GM12878 (cell line): Measurements from ENCODE around the gene KRTAP10-5. TPM values are rescaled to one million over a fixed set of nuclear protein-coding genes. Genes with fewer than 3 reads are reported as not detected.

Experiments
- ATAC-seq: fragments of 200-7000 bp; cut with Tn5 transposase; 3 replicates; pipeline ENCODE4 v1.9.1; 2020; ENCODE audit warnings: mild to moderate bottlenecking, moderate library complexity
- BruUV-seq: library from RNA; stranded (reverse); fragments of 400-500 nt; replicated peaks from 2 replicates; lab custom pipeline; 2021; lab: Mats Ljungman, UMichigan
- CTCF ChIA-PET: fragments of 300-600 bp; sonication (Branson Sonifier 250); formaldehyde crosslinking; extraction: SDS; loops from one replicate; lab custom pipeline; 2021; ENCODE audit warnings: inconsistent platforms; lab: Yijun Ruan, JAX
- POLR2A ChIA-PET: fragments of 350-600 bp; formaldehyde crosslinking; extraction: SDS; loops from one replicate; lab custom pipeline; 2021; ENCODE audit warnings: inconsistent platforms; lab: Charles Lee
- RAD21 ChIA-PET: fragments of 300-600 bp; sonication (Branson Sonifier 250); formaldehyde crosslinking; loops from one replicate; lab custom pipeline; 2023; ENCODE audit warnings: antibody characterized with exemption; ENCODE audit not compliant: unreplicated experiment; lab: Charles Lee
- SMC1A ChIA-PET: fragments of 300-600 bp; sonication (Branson Sonifier 250); formaldehyde crosslinking; loops from one replicate; lab custom pipeline; 2023; ENCODE audit not compliant: unreplicated experiment, uncharacterized antibody; lab: Charles Lee
- DNase-seq: peaks from one replicate; pipeline ENCODE4 v3.0.0-alpha.2; 2011; ENCODE audit warnings: low read depth, low spot score
- FAIRE-seq: peaks from 3 replicates; lab custom pipeline; 2011; peaks lifted over from hg19 to GRCh38; lab: Jason Lieb, UNC
- H2AFZ ChIP-seq: 2 replicates; pipeline ENCODE4 v1.6.0; 2011; ENCODE audit warnings: low read depth, low read length, control low read depth; ENCODE audit not compliant: control insufficient read depth
- H3K27ac ChIP-seq: 2 replicates; pipeline ENCODE4 v1.5.1; 2011; ENCODE audit warnings: control low read depth; ENCODE audit not compliant: control insufficient read depth, insufficient read depth
- H3K27me3 ChIP-seq, 2 experiments: replicated peaks in 1 of 2; 2 replicates each; pipeline versions ENCODE4 v1.6.0 to v1.6.1; 2011; ENCODE audit warnings: low read length in 1 of 2; ENCODE audit not compliant: control insufficient read depth in 2 of 2, insufficient read depth in 2 of 2
- H3K36me3 ChIP-seq, 2 experiments: 2 replicates each; pipeline ENCODE4 v1.5.1; 2011; ENCODE audit warnings: low read length in 1 of 2; ENCODE audit not compliant: control insufficient read depth in 2 of 2, insufficient read depth in 2 of 2
- H3K4me1 ChIP-seq: 2 replicates; pipeline ENCODE4 v1.6.1; 2011; ENCODE audit warnings: mild to moderate bottlenecking, low read length, moderate library complexity, mixed read lengths; ENCODE audit not compliant: control insufficient read depth, insufficient read depth
- H3K4me2 ChIP-seq: 2 replicates; pipeline ENCODE4 v1.6.0; 2011; ENCODE audit warnings: control low read depth; ENCODE audit not compliant: control insufficient read depth, insufficient read depth
- H3K4me3 ChIP-seq: fragments of 200-600 bp; sonication (generic); 2 replicates; pipeline ENCODE4 v1.5.1; 2016
- H3K79me2 ChIP-seq: 2 replicates; pipeline ENCODE4 v1.6.0; 2011; ENCODE audit warnings: low read length; ENCODE audit not compliant: control insufficient read depth, insufficient read depth
- H3K9ac ChIP-seq: 2 replicates; pipeline ENCODE4 v1.8.0; 2011; ENCODE audit warnings: low read length, control low read depth, mixed read lengths; ENCODE audit not compliant: control insufficient read depth, insufficient read depth
- H3K9me3 ChIP-seq: replicated peaks from 3 replicates; pipeline ENCODE4 v1.5.1; 2011; ENCODE audit warnings: mild to moderate bottlenecking, low read length; ENCODE audit not compliant: control insufficient read depth, insufficient read depth
- H4K20me1 ChIP-seq: 2 replicates; pipeline ENCODE4 v1.6.0; 2011; ENCODE audit not compliant: control insufficient read depth, insufficient read depth
- BMI1 ChIP-seq: fragments of 450-650 bp; IDR thresholded peaks from 2 replicates; pipeline ENCODE4 v1.6.1; 2016; ENCODE audit warnings: mild to moderate bottlenecking, moderate library complexity, borderline replicate concordance
- FOXM1 ChIP-seq: IDR thresholded peaks from 2 replicates; pipeline ENCODE4 v1.6.1; 2012; ENCODE audit warnings: low read depth, mild to moderate bottlenecking, inconsistent platforms, low read length, moderate library complexity
- KAT2A ChIP-seq: conservative IDR thresholded peaks from 2 replicates; pipeline ENCODE4 v1.6.1; 2011; ENCODE audit warnings: low read depth, low read length; ENCODE audit not compliant: control insufficient read depth
- NFXL1 ChIP-seq: fragments of 450-650 bp; IDR thresholded peaks from 2 replicates; pipeline ENCODE4 v1.6.1; 2017; ENCODE audit warnings: antibody characterized with exemption, mild to moderate bottlenecking, borderline replicate concordance
- NR2C1 ChIP-seq: fragments of 450-650 bp; IDR thresholded peaks from 2 replicates; pipeline ENCODE4 v1.6.1; 2017; ENCODE audit warnings: antibody characterized with exemption, mild to moderate bottlenecking, moderate library complexity
- NRF1 ChIP-seq: conservative IDR thresholded peaks from 2 replicates; pipeline ENCODE4 v1.6.1; 2011; ENCODE audit warnings: mild to moderate bottlenecking, low read depth, low read length, improper control_type of control experiment
- RCOR1 ChIP-seq: conservative IDR thresholded peaks from 2 replicates; pipeline ENCODE4 v1.6.1; 2012; ENCODE audit warnings: low read depth, low read length, improper control_type of control experiment
- STAT1 ChIP-seq: fragments of 450-650 bp; conservative IDR thresholded peaks from 2 replicates; pipeline ENCODE4 v1.6.1; 2014; ENCODE audit warnings: antibody characterized with exemption, mild to moderate bottlenecking
- TAF1 ChIP-seq: IDR thresholded peaks from 2 replicates; pipeline ENCODE4 v1.6.1; 2011; ENCODE audit warnings: mild to moderate bottlenecking, low read depth, low read length, borderline replicate concordance
- WGBS: methylation state at CpG from one replicate; pipeline ENCODE4 v1.1.6; 2016; ENCODE audit warnings: low lambda C conversion rate; ENCODE audit not compliant: insufficient replicate concordance, insufficient coverage; ENCODE audit errors: missing lambda C conversion rate; 5-methylcytosine and 5-hydroxymethylcytosine counted together
- in situ Hi-C: fragments of 300-500 bp; cut with MboI; formaldehyde crosslinking; loops from 9 replicates; pipeline ENCODE4 v1.14.3; 2018; ENCODE audit warnings: mixed read lengths
- intact Hi-C: fragments of 100-400 bp; cut with micrococcal nuclease; formaldehyde crosslinking; loops from one replicate; pipeline ENCODE4 v1.14.2; 2022; ENCODE audit not compliant: unreplicated experiment
- polyA plus RNA-seq, 11 experiments: library from polyadenylated mRNA; depleted of rRNA in 4 of 11; unstranded in 6 of 11; stranded (reverse) in 5 of 11; fragments of >200 nt; fragmentation: Nextera tagmentation in 4 of 11; fragmentation: Illumina TruSeq in 1 of 11; extraction: Ambion mirVana in 4 of 11; extraction: Trizol in 1 of 11; gene quantifications; 1 replicate in 1 of 11; 2 replicates in 10 of 11; pipeline versions ENCODE4 v1.2.1 to v1.2.3, GENCODE V29; 2011 to 2016; ENCODE audit warnings: inconsistent platforms in 2 of 11, missing spikeins in 2 of 11, low read depth in 1 of 11
- total RNA-seq, 4 experiments: library from RNA; depleted of rRNA in 3 of 4; stranded (reverse); fragments of >200 nt in 3 of 4; fragmentation: Illumina TruSeq in 1 of 4; extraction: Trizol in 1 of 4; gene quantifications; 2 replicates each; pipeline versions ENCODE4 v1.2.1 to v1.2.3, GENCODE V29; 2013 to 2021
- TF ChIP-seq, protein P1 (sequence below): fragments of 450-650 bp; IDR thresholded peaks from 2 replicates; pipeline ENCODE4 v1.6.1; 2016; ENCODE audit warnings: mild to moderate bottlenecking
- TF ChIP-seq, protein P2 (sequence below): fragments of 450-650 bp; IDR thresholded peaks from 2 replicates; pipeline ENCODE4 v1.6.1; 2016; ENCODE audit warnings: mild to moderate bottlenecking, moderate library complexity, borderline replicate concordance

The KRTAP10-5 gene
- total and polyA plus RNA-seq, 10 of the 15 experiments (the other 5 are each of a cell fraction or from before 2014, with no cell fraction given): not detected

DNA sequence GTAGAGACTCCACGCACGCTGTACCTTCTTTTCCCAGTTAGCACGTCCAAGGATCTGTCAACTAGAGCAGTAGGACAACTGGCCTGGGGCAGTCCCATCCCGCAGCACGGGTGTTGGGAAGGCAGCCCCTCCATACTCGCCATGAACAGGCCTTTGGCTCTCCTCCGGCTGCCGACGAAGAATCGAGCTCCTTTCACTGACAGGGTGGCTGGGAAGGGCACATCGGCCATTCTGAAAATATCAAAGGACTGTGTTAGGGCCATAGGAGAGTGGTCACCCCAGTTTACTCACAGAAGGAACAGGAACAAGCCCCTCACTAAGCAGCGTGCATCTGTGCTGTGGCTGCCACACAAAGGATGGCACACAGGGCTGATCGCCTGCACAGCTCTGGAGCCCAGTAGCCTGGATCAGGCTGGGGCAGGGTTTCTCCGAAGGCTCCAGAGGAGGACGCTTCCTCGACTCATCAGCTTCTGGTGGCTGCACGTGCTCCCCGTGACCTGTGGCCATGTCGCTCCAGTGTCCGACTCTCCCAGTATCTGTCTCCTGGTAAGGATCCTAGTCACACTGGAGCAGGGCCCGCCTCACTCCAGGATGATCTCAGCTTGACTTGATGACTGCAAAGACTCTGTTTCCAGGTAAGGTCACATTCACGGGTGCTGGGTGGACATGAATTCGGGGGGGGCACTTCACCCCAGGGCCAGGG lies 49.4 kb downstream of the KRTAP10-5 start:
- in situ Hi-C loops (no loop called here), intact Hi-C loops (no loop called here)
- FAIRE-seq (no peak), DNase-seq (no peak), ATAC-seq (no peak)
- ChIA-PET CTCF (no interaction called here), SMC1A (no interaction called here), POLR2A (no interaction called here), RAD21 (no interaction called here)
- WGBS: 45% methylated on average over 23 of the region's 23 CpGs
- no peaks in the 10 kb centered on the region for H3K36me3 ChIP-seq
- no peaks in the 10 kb centered on the region for H3K79me2 ChIP-seq
- H2AFZ ChIP-seq: no peak overlapping the region
- H4K20me1 ChIP-seq: no peaks in the 10 kb centered on the region
- TF ChIP-seq RCOR1: no peak
- no peak for TF ChIP-seq TAF1
- no peak for TF ChIP-seq BMI1
- no peaks in the 10 kb centered on the region; the same call in 2 of the 3 replicates for H3K9me3 ChIP-seq
- no peak overlapping the region for H3K27ac ChIP-seq
- H3K4me2 ChIP-seq: no peak overlapping the region
- no peaks in the 10 kb centered on the region for H3K27me3 ChIP-seq
- no peaks in the 10 kb centered on the region for H3K4me1 ChIP-seq
- no peak overlapping the region for H3K9ac ChIP-seq
- no TSS peak for BruUV-seq
- no peak overlapping the region for H3K4me3 ChIP-seq

DNA sequence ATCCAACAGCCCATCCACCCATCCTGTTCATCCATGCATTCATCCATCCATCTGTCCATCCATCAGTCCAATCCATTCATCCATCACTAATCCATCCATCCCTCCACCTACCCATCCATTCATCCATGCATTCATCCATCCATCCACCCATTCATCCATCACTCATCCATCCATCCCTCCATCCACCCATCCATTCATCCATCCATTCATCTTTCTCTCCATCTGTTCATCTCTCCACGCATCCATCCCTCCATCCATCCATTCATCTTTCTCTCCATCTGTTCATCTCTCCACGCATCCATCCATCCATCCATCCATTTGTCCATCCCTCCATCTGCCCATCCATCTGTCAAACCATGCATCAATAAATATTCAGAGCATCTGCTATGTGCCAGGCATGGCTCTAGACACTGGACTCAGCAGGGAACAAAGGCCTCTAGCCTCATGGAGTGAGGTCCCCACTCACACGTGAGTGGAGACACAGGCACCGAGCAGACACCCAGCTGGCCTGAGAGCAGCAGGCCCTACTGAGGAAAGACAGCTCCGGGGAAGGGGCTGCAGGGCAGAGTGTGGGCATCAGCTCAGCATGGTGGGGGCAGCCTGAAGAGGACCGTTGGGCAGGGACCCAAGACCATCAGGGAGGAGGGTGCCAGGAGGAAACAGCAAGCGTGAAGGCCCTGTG lies 50.0 kb downstream of the KRTAP10-5 start:
- intact Hi-C loops (no loop called here), in situ Hi-C loops (no loop called here)
- ATAC-seq (no peak), DNase-seq (no peak), FAIRE-seq (no peak)
- no peaks in the 10 kb centered on the region for H3K36me3 ChIP-seq
- H3K27ac ChIP-seq: no peak overlapping the region
- no peaks in the 10 kb centered on the region for H3K4me1 ChIP-seq
- H3K4me3 ChIP-seq: no peak overlapping the region
- no peaks in the 10 kb centered on the region; the same call in 2 of the 3 replicates for H3K9me3 ChIP-seq
- no TSS peak for BruUV-seq
- no peak overlapping the region for H2AFZ ChIP-seq
- H3K4me2 ChIP-seq: no peak overlapping the region
- H3K9ac ChIP-seq: no peak overlapping the region
- WGBS: 38% methylated on average over 7 of the region's 7 CpGs
- ChIA-PET CTCF (no interaction called here), POLR2A (no interaction called here), SMC1A (no interaction called here), RAD21 (no interaction called here)
- no peaks in the 10 kb centered on the region for H3K27me3 ChIP-seq
- no peaks in the 10 kb centered on the region for H3K79me2 ChIP-seq
- H4K20me1 ChIP-seq: no peaks in the 10 kb centered on the region
- TF ChIP-seq NFXL1 (no peak), FOXM1 (no peak), KAT2A (no peak), NRF1 (no peak), STAT1 (no peak), NR2C1 (no peak)
- TF ChIP-seq, protein P1, sequence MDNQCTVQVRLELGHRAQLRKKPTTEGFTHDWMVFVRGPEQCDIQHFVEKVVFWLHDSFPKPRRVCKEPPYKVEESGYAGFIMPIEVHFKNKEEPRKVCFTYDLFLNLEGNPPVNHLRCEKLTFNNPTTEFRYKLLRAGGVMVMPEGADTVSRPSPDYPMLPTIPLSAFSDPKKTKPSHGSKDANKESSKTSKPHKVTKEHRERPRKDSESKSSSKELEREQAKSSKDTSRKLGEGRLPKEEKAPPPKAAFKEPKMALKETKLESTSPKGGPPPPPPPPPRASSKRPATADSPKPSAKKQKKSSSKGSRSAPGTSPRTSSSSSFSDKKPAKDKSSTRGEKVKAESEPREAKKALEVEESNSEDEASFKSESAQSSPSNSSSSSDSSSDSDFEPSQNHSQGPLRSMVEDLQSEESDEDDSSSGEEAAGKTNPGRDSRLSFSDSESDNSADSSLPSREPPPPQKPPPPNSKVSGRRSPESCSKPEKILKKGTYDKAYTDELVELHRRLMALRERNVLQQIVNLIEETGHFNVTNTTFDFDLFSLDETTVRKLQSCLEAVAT: no peak
- TF ChIP-seq, protein P2, sequence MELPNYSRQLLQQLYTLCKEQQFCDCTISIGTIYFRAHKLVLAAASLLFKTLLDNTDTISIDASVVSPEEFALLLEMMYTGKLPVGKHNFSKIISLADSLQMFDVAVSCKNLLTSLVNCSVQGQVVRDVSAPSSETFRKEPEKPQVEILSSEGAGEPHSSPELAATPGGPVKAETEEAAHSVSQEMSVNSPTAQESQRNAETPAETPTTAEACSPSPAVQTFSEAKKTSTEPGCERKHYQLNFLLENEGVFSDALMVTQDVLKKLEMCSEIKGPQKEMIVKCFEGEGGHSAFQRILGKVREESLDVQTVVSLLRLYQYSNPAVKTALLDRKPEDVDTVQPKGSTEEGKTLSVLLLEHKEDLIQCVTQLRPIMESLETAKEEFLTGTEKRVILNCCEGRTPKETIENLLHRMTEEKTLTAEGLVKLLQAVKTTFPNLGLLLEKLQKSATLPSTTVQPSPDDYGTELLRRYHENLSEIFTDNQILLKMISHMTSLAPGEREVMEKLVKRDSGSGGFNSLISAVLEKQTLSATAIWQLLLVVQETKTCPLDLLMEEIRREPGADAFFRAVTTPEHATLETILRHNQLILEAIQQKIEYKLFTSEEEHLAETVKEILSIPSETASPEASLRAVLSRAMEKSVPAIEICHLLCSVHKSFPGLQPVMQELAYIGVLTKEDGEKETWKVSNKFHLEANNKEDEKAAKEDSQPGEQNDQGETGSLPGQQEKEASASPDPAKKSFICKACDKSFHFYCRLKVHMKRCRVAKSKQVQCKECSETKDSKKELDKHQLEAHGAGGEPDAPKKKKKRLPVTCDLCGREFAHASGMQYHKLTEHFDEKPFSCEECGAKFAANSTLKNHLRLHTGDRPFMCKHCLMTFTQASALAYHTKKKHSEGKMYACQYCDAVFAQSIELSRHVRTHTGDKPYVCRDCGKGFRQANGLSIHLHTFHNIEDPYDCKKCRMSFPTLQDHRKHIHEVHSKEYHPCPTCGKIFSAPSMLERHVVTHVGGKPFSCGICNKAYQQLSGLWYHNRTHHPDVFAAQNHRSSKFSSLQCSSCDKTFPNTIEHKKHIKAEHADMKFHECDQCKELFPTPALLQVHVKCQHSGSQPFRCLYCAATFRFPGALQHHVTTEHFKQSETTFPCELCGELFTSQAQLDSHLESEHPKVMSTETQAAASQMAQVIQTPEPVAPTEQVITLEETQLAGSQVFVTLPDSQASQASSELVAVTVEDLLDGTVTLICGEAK: no peak
